Measurements from ENCODE around the gene RNF167.

GRCh38 chr17:4959261-4959965, 19.3 kb downstream of the RNF167 start:
- no peak for TF ChIP-seq POLR2AphosphoS5 (IDR thresholded peaks at IDR 0.05; ENCODE audit: borderline replicate concordance, low read depth, low read length)
- no peak for TF ChIP-seq EZH2 (IDR thresholded peaks at IDR 0.05)

All from SK-N-MC (cell line).